Measurements from ENCODE around the gene RBFOX2. TPM values are rescaled to one million over a fixed set of nuclear protein-coding genes. Genes with fewer than 3 reads are reported as not detected.

Gene RBFOX2
- total and polyA plus RNA-seq, 2 experiments from 2014 or later, result 88.8 to 131 TPM

GRCh38 chr22:36016684-36017083 lies 11.9 kb downstream of the RBFOX2 start:
- peaks cover 46% of the 10 kb centered on the region for H3K4me1 ChIP-seq (ENCODE audit: insufficient read depth)
- TF ChIP-seq ZNF114 (CRISPR knock-in tag; IDR thresholded peaks at IDR 0.05) (no peak), JUNB (IDR thresholded peaks at IDR 0.05; ENCODE audit: unreplicated experiment) (no peak), CREB1 (CRISPR knock-in tag; IDR thresholded peaks at IDR 0.05; ENCODE audit: low read depth) (no peak), ZNF331 (CRISPR knock-in tag; IDR thresholded peaks at IDR 0.05; ENCODE audit: low read depth) (no peak), REST (IDR thresholded peaks at IDR 0.05; ENCODE audit: unreplicated experiment) (no peak), EZH2phosphoT487 (IDR thresholded peaks at IDR 0.05; ENCODE audit: unreplicated experiment) (no peak), STAT1 (IDR thresholded peaks at IDR 0.05; ENCODE audit: unreplicated experiment) (no peak), POLR2AphosphoS5 (IDR thresholded peaks at IDR 0.05; ENCODE audit: low read depth) (no peak), EZH2 (IDR thresholded peaks at IDR 0.05; ENCODE audit: low read depth, unreplicated experiment) (no peak), NANOG (IDR thresholded peaks at IDR 0.05; ENCODE audit: borderline replicate concordance) (no peak)
- TF ChIP-seq, protein P1, sequence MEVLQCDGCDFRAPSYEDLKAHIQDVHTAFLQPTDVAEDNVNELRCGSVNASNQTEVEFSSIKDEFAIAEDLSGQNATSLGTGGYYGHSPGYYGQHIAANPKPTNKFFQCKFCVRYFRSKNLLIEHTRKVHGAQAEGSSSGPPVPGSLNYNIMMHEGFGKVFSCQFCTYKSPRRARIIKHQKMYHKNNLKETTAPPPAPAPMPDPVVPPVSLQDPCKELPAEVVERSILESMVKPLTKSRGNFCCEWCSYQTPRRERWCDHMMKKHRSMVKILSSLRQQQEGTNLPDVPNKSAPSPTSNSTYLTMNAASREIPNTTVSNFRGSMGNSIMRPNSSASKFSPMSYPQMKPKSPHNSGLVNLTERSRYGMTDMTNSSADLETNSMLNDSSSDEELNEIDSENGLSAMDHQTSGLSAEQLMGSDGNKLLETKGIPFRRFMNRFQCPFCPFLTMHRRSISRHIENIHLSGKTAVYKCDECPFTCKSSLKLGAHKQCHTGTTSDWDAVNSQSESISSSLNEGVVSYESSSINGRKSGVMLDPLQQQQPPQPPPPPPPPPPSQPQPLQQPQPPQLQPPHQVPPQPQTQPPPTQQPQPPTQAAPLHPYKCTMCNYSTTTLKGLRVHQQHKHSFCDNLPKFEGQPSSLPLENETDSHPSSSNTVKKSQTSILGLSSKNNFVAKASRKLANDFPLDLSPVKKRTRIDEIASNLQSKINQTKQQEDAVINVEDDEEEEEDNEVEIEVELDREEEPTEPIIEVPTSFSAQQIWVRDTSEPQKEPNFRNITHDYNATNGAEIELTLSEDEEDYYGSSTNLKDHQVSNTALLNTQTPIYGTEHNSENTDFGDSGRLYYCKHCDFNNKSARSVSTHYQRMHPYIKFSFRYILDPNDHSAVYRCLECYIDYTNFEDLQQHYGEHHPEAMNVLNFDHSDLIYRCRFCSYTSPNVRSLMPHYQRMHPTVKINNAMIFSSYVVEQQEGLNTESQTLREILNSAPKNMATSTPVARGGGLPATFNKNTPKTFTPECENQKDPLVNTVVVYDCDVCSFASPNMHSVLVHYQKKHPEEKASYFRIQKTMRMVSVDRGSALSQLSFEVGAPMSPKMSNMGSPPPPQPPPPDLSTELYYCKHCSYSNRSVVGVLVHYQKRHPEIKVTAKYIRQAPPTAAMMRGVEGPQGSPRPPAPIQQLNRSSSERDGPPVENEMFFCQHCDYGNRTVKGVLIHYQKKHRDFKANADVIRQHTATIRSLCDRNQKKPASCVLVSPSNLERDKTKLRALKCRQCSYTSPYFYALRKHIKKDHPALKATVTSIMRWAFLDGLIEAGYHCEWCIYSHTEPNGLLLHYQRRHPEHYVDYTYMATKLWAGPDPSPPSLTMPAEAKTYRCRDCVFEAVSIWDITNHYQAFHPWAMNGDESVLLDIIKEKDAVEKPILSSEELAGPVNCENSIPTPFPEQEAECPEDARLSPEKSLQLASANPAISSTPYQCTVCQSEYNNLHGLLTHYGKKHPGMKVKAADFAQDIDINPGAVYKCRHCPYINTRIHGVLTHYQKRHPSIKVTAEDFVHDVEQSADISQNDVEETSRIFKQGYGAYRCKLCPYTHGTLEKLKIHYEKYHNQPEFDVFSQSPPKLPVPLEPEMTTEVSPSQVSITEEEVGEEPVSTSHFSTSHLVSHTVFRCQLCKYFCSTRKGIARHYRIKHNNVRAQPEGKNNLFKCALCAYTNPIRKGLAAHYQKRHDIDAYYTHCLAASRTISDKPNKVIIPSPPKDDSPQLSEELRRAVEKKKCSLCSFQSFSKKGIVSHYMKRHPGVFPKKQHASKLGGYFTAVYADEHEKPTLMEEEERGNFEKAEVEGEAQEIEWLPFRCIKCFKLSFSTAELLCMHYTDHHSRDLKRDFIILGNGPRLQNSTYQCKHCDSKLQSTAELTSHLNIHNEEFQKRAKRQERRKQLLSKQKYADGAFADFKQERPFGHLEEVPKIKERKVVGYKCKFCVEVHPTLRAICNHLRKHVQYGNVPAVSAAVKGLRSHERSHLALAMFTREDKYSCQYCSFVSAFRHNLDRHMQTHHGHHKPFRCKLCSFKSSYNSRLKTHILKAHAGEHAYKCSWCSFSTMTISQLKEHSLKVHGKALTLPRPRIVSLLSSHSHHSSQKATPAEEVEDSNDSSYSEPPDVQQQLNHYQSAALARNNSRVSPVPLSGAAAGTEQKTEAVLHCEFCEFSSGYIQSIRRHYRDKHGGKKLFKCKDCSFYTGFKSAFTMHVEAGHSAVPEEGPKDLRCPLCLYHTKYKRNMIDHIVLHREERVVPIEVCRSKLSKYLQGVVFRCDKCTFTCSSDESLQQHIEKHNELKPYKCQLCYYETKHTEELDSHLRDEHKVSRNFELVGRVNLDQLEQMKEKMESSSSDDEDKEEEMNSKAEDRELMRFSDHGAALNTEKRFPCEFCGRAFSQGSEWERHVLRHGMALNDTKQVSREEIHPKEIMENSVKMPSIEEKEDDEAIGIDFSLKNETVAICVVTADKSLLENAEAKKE (CRISPR knock-in tag; IDR thresholded peaks at IDR 0.05), result no peak
- TF ChIP-seq, protein P2, sequence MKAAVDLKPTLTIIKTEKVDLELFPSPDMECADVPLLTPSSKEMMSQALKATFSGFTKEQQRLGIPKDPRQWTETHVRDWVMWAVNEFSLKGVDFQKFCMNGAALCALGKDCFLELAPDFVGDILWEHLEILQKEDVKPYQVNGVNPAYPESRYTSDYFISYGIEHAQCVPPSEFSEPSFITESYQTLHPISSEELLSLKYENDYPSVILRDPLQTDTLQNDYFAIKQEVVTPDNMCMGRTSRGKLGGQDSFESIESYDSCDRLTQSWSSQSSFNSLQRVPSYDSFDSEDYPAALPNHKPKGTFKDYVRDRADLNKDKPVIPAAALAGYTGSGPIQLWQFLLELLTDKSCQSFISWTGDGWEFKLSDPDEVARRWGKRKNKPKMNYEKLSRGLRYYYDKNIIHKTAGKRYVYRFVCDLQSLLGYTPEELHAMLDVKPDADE (IDR thresholded peaks at IDR 0.05), result no peak
- TF ChIP-seq, protein P3, sequence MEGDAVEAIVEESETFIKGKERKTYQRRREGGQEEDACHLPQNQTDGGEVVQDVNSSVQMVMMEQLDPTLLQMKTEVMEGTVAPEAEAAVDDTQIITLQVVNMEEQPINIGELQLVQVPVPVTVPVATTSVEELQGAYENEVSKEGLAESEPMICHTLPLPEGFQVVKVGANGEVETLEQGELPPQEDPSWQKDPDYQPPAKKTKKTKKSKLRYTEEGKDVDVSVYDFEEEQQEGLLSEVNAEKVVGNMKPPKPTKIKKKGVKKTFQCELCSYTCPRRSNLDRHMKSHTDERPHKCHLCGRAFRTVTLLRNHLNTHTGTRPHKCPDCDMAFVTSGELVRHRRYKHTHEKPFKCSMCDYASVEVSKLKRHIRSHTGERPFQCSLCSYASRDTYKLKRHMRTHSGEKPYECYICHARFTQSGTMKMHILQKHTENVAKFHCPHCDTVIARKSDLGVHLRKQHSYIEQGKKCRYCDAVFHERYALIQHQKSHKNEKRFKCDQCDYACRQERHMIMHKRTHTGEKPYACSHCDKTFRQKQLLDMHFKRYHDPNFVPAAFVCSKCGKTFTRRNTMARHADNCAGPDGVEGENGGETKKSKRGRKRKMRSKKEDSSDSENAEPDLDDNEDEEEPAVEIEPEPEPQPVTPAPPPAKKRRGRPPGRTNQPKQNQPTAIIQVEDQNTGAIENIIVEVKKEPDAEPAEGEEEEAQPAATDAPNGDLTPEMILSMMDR (conservative IDR thresholded peaks at IDR 0.05; ENCODE audit: low read depth in 2 of 2), result no peak
- peaks cover 47% of the 10 kb centered on the region for H3K4me1 Mint-ChIP-seq
- DNase-seq (ENCODE audit: low spot score) (no peak), ATAC-seq (no peak)
- H3K27me3 Mint-ChIP-seq (ENCODE audit: insufficient read depth, low read depth, poor library complexity), result no peaks in the 10 kb centered on the region
- peaks cover 10% of the 10 kb centered on the region; the same call in 2 of the 3 replicates for H3K36me3 Mint-ChIP-seq (ENCODE audit: low read depth)
- H3K79me2 ChIP-seq (replicated peaks; ENCODE audit: insufficient read depth), result peaks cover 100% of the 10 kb centered on the region
- no peaks in the 10 kb centered on the region for H3F3A ChIP-seq (replicated peaks; ENCODE audit: low read depth)
- H3K27me3 ChIP-seq (ENCODE audit: insufficient read depth), result no peaks in the 10 kb centered on the region
- peaks cover 42% of the 10 kb centered on the region for H4K20me1 ChIP-seq (replicated peaks; ENCODE audit: insufficient read depth)
- H3K36me3 ChIP-seq (ENCODE audit: insufficient read depth), result no peaks in the 10 kb centered on the region
- H3K4me2 ChIP-seq, result no peak overlapping the region
- no peaks in the 10 kb centered on the region for H3K9me2 ChIP-seq (ENCODE audit: insufficient read depth)
- H3K4me3 ChIP-seq, result no peak overlapping the region
- no peak overlapping the region for H3K27ac Mint-ChIP-seq
- H3K4me3 Mint-ChIP-seq, result no peak overlapping the region
- no peak overlapping the region for H3K27ac ChIP-seq (ENCODE audit: low read depth)
- no peaks in the 10 kb centered on the region; the same call in 2 of the 3 replicates for H3K9me3 Mint-ChIP-seq
- no peak overlapping the region for H2AFZ ChIP-seq

Measured in GM23338 (cell line).